A673 (cell line): ENCODE results near the gene SNCAIP. TPM values are rescaled to one million over a fixed set of nuclear protein-coding genes. Genes with fewer than 3 reads are reported as not detected.

Experiments used
- BruUV-seq: library from RNA; stranded (reverse); fragments of 400-500 nt; replicated peaks from 2 replicates; lab custom pipeline; 2021; lab: Mats Ljungman, UMichigan
- CTCF ChIA-PET: fragments of 300-600 bp; sonication (Branson Sonifier 250); formaldehyde crosslinking; loops from one replicate; lab custom pipeline; 2022; ENCODE audit warnings: antibody characterized with exemption; lab: Charles Lee
- POLR2A ChIA-PET: fragments of 300-600 bp; sonication (Branson Sonifier 250); formaldehyde crosslinking; loops from one replicate; lab custom pipeline; 2022; ENCODE audit warnings: antibody characterized with exemption; ENCODE audit not compliant: low non-redundant PET; lab: Charles Lee
- DNase-seq: peaks from one replicate; pipeline ENCODE4 v3.0.0-alpha.2; 2015; ENCODE audit warnings: low spot score
- H3K27ac ChIP-seq: fragments of 200-600 bp; sonication (generic); 2 replicates; pipeline ENCODE4 v1.5.1; 2016; ENCODE audit warnings: mixed run types, low read depth, mild to moderate bottlenecking, mixed read lengths, antibody characterized with exemption, low read length; ENCODE audit not compliant: poor library complexity, severe bottlenecking
- H3K27me3 ChIP-seq: fragments of 200-600 bp; sonication (generic); replicated peaks from 2 replicates; pipeline ENCODE4 v1.6.1; 2017; ENCODE audit warnings: mixed run types, low read depth, mild to moderate bottlenecking, mixed read lengths, antibody characterized with exemption, low read length; ENCODE audit not compliant: insufficient read depth, poor library complexity
- H3K36me3 ChIP-seq: fragments of 200-600 bp; sonication (generic); 2 replicates; pipeline ENCODE4 v1.6.1; 2016; ENCODE audit warnings: mixed run types, mild to moderate bottlenecking, mixed read lengths, antibody characterized with exemption, low read length; ENCODE audit not compliant: insufficient read depth, poor library complexity, severe bottlenecking
- H3K4me1 ChIP-seq: fragments of 200-600 bp; sonication (generic); 2 replicates; pipeline ENCODE4 v1.6.1; 2017; ENCODE audit warnings: mixed run types, mild to moderate bottlenecking, mixed read lengths, antibody characterized with exemption, low read length; ENCODE audit not compliant: insufficient read depth, poor library complexity, severe bottlenecking
- H3K4me3 ChIP-seq: fragments of 200-600 bp; sonication (generic); 2 replicates; pipeline ENCODE4 v1.5.1; 2016; ENCODE audit warnings: low read depth, mixed run types, mild to moderate bottlenecking, mixed read lengths, low read length; ENCODE audit not compliant: poor library complexity, severe bottlenecking
- H3K9me3 ChIP-seq: fragments of 200-600 bp; sonication (generic); 2 replicates; pipeline ENCODE4 v1.6.1; 2016; ENCODE audit warnings: mixed run types, low read depth, mild to moderate bottlenecking, mixed read lengths, antibody characterized with exemption, low read length; ENCODE audit not compliant: poor library complexity, severe bottlenecking
- CTCF ChIP-seq: fragments of 300-800, 200-600 bp; sonication (generic); conservative IDR thresholded peaks from 2 replicates; pipeline ENCODE4 v1.5.1; 2017; ENCODE audit warnings: low read depth, mild to moderate bottlenecking, antibody characterized with exemption, low read length, moderate library complexity, mixed read lengths
- EZH2 ChIP-seq: fragments of 200-600 bp; sonication (generic); IDR thresholded peaks from 2 replicates; pipeline ENCODE4 v1.6.1; 2017; ENCODE audit warnings: borderline replicate concordance, low read depth, mild to moderate bottlenecking, mixed read lengths, antibody characterized with exemption, low read length; ENCODE audit not compliant: poor library complexity, severe bottlenecking
- intact Hi-C: fragments of 100-400 bp; cut with micrococcal nuclease; formaldehyde crosslinking; loops from one replicate; pipeline ENCODE4 v1.10.0; 2022; ENCODE audit not compliant: unreplicated experiment
- total RNA-seq: library from RNA; stranded (reverse); gene quantifications from 2 replicates; pipeline ENCODE4 v1.2.3, GENCODE V29; 2021

SNCAIP gene
- total RNA-seq, 1 experiment from 2014 or later, result not detected

- CTCF ChIA-PET, result no interaction called here
- Histone ChIP-seq H3K27ac (no peak overlapping the region), H3K9me3 (no peaks in the 10 kb centered on the region), H3K4me1 (no peaks in the 10 kb centered on the region), H3K27me3 (no peaks in the 10 kb centered on the region), H3K4me3 (no peak overlapping the region), H3K36me3 (no peaks in the 10 kb centered on the region)
- BruUV-seq, result no TSS peak
- POLR2A ChIA-PET, result no interaction called here
- no peak for DNase-seq
- TF ChIP-seq CTCF (no peak), EZH2 (no peak)
- intact Hi-C loops, result no loop called here
Measured at GRCh38 chr5:122470365-122470764, 158.3 kb downstream of the SNCAIP start.

GRCh38 chr5:122471031-122471751 lies 159.2 kb downstream of the SNCAIP start:
- H3K27ac ChIP-seq, result no peak overlapping the region
- H3K4me3 ChIP-seq, result no peak overlapping the region
- POLR2A ChIA-PET, result no interaction called here
- no TSS peak for BruUV-seq
- intact Hi-C loops, result no loop called here
- H3K4me1 ChIP-seq, result no peaks in the 10 kb centered on the region
- no peaks in the 10 kb centered on the region for H3K36me3 ChIP-seq
- no peaks in the 10 kb centered on the region for H3K9me3 ChIP-seq
- CTCF ChIA-PET, result no interaction called here
- TF ChIP-seq EZH2 (no peak), CTCF (no peak)
- H3K27me3 ChIP-seq, result no peaks in the 10 kb centered on the region
- DNase-seq, result no peak

- CTCF ChIA-PET, result no interaction called here
- TF ChIP-seq EZH2, result no peak
- TF ChIP-seq CTCF, result no peak
- no peak for DNase-seq
- H3K27ac ChIP-seq, result no peak overlapping the region
- intact Hi-C loops, result no loop called here
- POLR2A ChIA-PET, result no interaction called here
- BruUV-seq, result no TSS peak
- no peaks in the 10 kb centered on the region for H3K4me1 ChIP-seq
- no peaks in the 10 kb centered on the region for H3K36me3 ChIP-seq
- no peaks in the 10 kb centered on the region for H3K27me3 ChIP-seq
- H3K4me3 ChIP-seq, result no peak overlapping the region
- no peaks in the 10 kb centered on the region for H3K9me3 ChIP-seq
Measured at GRCh38 chr5:122471752-122472061, 159.7 kb downstream of the SNCAIP start.
